ENCODE measurements around the gene STK16. TPM values are rescaled to one million over a fixed set of nuclear protein-coding genes. Genes with fewer than 3 reads are reported as not detected.
A peak's percentile ranks its signal among the peaks of the same experiment; 100 is the strongest.

The STK16 gene
- polyA plus RNA-seq (2013, experiment 1 of 2) = 19.8 TPM
- polyA plus RNA-seq (2013, experiment 2 of 2) = 20.4 TPM

- peak within 1 kb of the TSS; percentile 94 for H2BK5ac ChIP-seq (ENCODE audit: low read length)
- peak within 1 kb of the TSS; percentile 99 for H3K4me2 ChIP-seq (ENCODE audit: insufficient read depth, low read length, poor library complexity, severe bottlenecking)
- peak within 1 kb of the TSS; percentile 92 for H2AFZ ChIP-seq (ENCODE audit: low read length)
- peak within 1 kb of the TSS; percentile 98 for H3K18ac ChIP-seq (ENCODE audit: low read length)
- peaks cover 10 to 24% of the 10 kb centered on the region in 2 donors for H3K36me3 ChIP-seq (replicated peaks in 1 of 2; ENCODE audit: control insufficient read depth in 2 of 2, insufficient read depth in 2 of 2, low read length in 2 of 2)
- no peak within 1 kb of the TSS for H3K27ac ChIP-seq (replicated peaks; ENCODE audit: low read length)
- no peak within 1 kb of the TSS for H2BK15ac ChIP-seq (ENCODE audit: low read length)
- H3K4me3 ChIP-seq (ENCODE audit: low read length in 2 of 2) = peak within 1 kb of the TSS; percentile 86 to 89
- peak; percentile 94 for DNase-seq (ENCODE audit: low spot score)
- H2BK12ac ChIP-seq (ENCODE audit: low read length) = no peak within 1 kb of the TSS
- no peaks in the 10 kb centered on the region for H3K9me3 ChIP-seq (replicated peaks in 1 of 2; ENCODE audit: control insufficient read depth in 2 of 2, insufficient read depth in 1 of 2, low read depth in 1 of 2, low read length in 2 of 2)
- H3K79me1 ChIP-seq (ENCODE audit: low read depth, low read length) = no peaks in the 10 kb centered on the region
- H3K27me3 ChIP-seq (ENCODE audit: control insufficient read depth in 3 of 3, insufficient read depth in 3 of 3, low read depth in 1 of 3, low read length in 3 of 3) = no peaks in the 10 kb centered on the region
- peak within 1 kb of the TSS; percentile 88 for H2BK120ac ChIP-seq (ENCODE audit: low read depth, low read length)
- WGBS, 2 donors (ENCODE audit: extremely low coverage in 2 of 2, insufficient read length in 2 of 2, insufficient replicate concordance in 1 of 2) = no CpG with 5 or more reads among the region's 46 CpGs
- peak within 1 kb of the TSS; percentile 68 for H3K4ac ChIP-seq (ENCODE audit: low read length)
- peaks cover 6 to 10% of the 10 kb centered on the region in 2 donors for H3K4me1 ChIP-seq (ENCODE audit: control insufficient read depth in 2 of 2, insufficient read depth in 1 of 2, low read depth in 1 of 2, low read length in 2 of 2)
- H4K8ac ChIP-seq (ENCODE audit: low read depth, low read length) = peak within 1 kb of the TSS; percentile 45
- H3K14ac ChIP-seq (ENCODE audit: low read length) = peak within 1 kb of the TSS; percentile 95
- H3K23ac ChIP-seq (ENCODE audit: low read depth, low read length, poor library complexity) = peak within 1 kb of the TSS; percentile 96
- H4K91ac ChIP-seq (ENCODE audit: low read depth, low read length, poor library complexity) = no peak within 1 kb of the TSS
- peak within 1 kb of the TSS; percentile 98 for H3K9ac ChIP-seq (ENCODE audit: low read depth, low read length, poor library complexity)
- peak within 1 kb of the TSS; percentile 28 for H2AK5ac ChIP-seq (ENCODE audit: low read depth, low read length)
Observed at GRCh38 chr2:219245148-219245898, at the start of gene STK16, which contains the start of gene GLB1L. STK16 (plus strand) TSS chr2:219245479; CDS start chr2:219246000, 521 bp downstream. GLB1L (minus strand) TSS chr2:219245444; CDS start chr2:219243573, 1,871 bp downstream.

- Histone ChIP-seq H2BK5ac (ENCODE audit: low read length) (no peak overlapping the region), H4K8ac (ENCODE audit: low read depth, low read length) (no peak overlapping the region), H3K4me2 (ENCODE audit: insufficient read depth, low read length, poor library complexity, severe bottlenecking) (no peak overlapping the region), H2AFZ (ENCODE audit: low read length) (no peak overlapping the region), H3K27me3 (ENCODE audit: control insufficient read depth in 3 of 3, insufficient read depth in 3 of 3, low read depth in 1 of 3, low read length in 3 of 3) (peaks cover 0 to 2% (median 0%) of the 10 kb centered on the region in 3 experiments), H3K27ac (replicated peaks; ENCODE audit: low read length) (no peak overlapping the region), H3K4ac (ENCODE audit: low read length) (no peak overlapping the region), H3K9me3 (replicated peaks in 1 of 2; ENCODE audit: control insufficient read depth in 2 of 2, insufficient read depth in 1 of 2, low read depth in 1 of 2, low read length in 2 of 2) (no peaks in the 10 kb centered on the region), H4K91ac (ENCODE audit: low read depth, low read length, poor library complexity) (no peak overlapping the region), H3K14ac (ENCODE audit: low read length) (no peak overlapping the region), H3K4me1 (ENCODE audit: control insufficient read depth in 2 of 2, insufficient read depth in 1 of 2, low read depth in 1 of 2, low read length in 2 of 2) (peaks cover 0 to 2% of the 10 kb centered on the region in 2 donors), H2BK15ac (ENCODE audit: low read length) (no peak overlapping the region), H2BK12ac (ENCODE audit: low read length) (no peak overlapping the region), H3K79me1 (ENCODE audit: low read depth, low read length) (no peaks in the 10 kb centered on the region), H3K18ac (ENCODE audit: low read length) (no peak overlapping the region), H3K4me3 (ENCODE audit: low read length in 2 of 2) (no peak overlapping the region), H3K9ac (ENCODE audit: low read depth, low read length, poor library complexity) (no peak overlapping the region), H3K23ac (ENCODE audit: low read depth, low read length, poor library complexity) (no peak overlapping the region), H2BK120ac (ENCODE audit: low read depth, low read length) (no peak overlapping the region), H3K36me3 (replicated peaks in 1 of 2; ENCODE audit: control insufficient read depth in 2 of 2, insufficient read depth in 2 of 2, low read length in 2 of 2) (no peaks in the 10 kb centered on the region), H2AK5ac (ENCODE audit: low read depth, low read length) (no peak overlapping the region)
- DNase-seq (ENCODE audit: low spot score) = no peak
- no CpG with 5 or more reads among the region's 1 CpG for WGBS, 2 donors (ENCODE audit: extremely low coverage in 2 of 2, insufficient read length in 2 of 2, insufficient replicate concordance in 1 of 2)
Observed at GRCh38 chr2:219197388-219197787, 47.9 kb upstream of the STK16 start.

GRCh38 chr2:219198974-219199373 lies 46.3 kb upstream of the STK16 start:
- Histone ChIP-seq H3K36me3 (replicated peaks in 1 of 2; ENCODE audit: control insufficient read depth in 2 of 2, insufficient read depth in 2 of 2, low read length in 2 of 2) (no peaks in the 10 kb centered on the region), H3K9ac (ENCODE audit: low read depth, low read length, poor library complexity) (no peak overlapping the region), H2BK120ac (ENCODE audit: low read depth, low read length) (no peak overlapping the region), H2BK15ac (ENCODE audit: low read length) (no peak overlapping the region), H2AFZ (ENCODE audit: low read length) (peak overlapping the region; percentile 47), H3K18ac (ENCODE audit: low read length) (no peak overlapping the region), H3K27ac (replicated peaks; ENCODE audit: low read length) (no peak overlapping the region), H3K23ac (ENCODE audit: low read depth, low read length, poor library complexity) (no peak overlapping the region), H4K8ac (ENCODE audit: low read depth, low read length) (no peak overlapping the region), H3K4me1 (ENCODE audit: control insufficient read depth in 2 of 2, insufficient read depth in 1 of 2, low read depth in 1 of 2, low read length in 2 of 2) (peaks cover 0 to 2% of the 10 kb centered on the region in 2 donors), H3K14ac (ENCODE audit: low read length) (no peak overlapping the region), H2AK5ac (ENCODE audit: low read depth, low read length) (no peak overlapping the region), H2BK5ac (ENCODE audit: low read length) (no peak overlapping the region), H2BK12ac (ENCODE audit: low read length) (no peak overlapping the region), H3K4me2 (ENCODE audit: insufficient read depth, low read length, poor library complexity, severe bottlenecking) (no peak overlapping the region), H3K4me3 (ENCODE audit: low read length in 2 of 2) (no peak overlapping the region), H3K9me3 (replicated peaks in 1 of 2; ENCODE audit: control insufficient read depth in 2 of 2, insufficient read depth in 1 of 2, low read depth in 1 of 2, low read length in 2 of 2) (no peaks in the 10 kb centered on the region), H4K91ac (ENCODE audit: low read depth, low read length, poor library complexity) (no peak overlapping the region), H3K27me3 (ENCODE audit: control insufficient read depth in 3 of 3, insufficient read depth in 3 of 3, low read depth in 1 of 3, low read length in 3 of 3) (peaks cover 0 to 2% (median 0%) of the 10 kb centered on the region in 3 experiments), H3K79me1 (ENCODE audit: low read depth, low read length) (no peaks in the 10 kb centered on the region), H3K4ac (ENCODE audit: low read length) (no peak overlapping the region)
- no peak for DNase-seq (ENCODE audit: low spot score)
- WGBS, 2 donors (ENCODE audit: extremely low coverage in 2 of 2, insufficient read length in 2 of 2, insufficient replicate concordance in 1 of 2) = no CpG with 5 or more reads among the region's 5 CpGs

DNA sequence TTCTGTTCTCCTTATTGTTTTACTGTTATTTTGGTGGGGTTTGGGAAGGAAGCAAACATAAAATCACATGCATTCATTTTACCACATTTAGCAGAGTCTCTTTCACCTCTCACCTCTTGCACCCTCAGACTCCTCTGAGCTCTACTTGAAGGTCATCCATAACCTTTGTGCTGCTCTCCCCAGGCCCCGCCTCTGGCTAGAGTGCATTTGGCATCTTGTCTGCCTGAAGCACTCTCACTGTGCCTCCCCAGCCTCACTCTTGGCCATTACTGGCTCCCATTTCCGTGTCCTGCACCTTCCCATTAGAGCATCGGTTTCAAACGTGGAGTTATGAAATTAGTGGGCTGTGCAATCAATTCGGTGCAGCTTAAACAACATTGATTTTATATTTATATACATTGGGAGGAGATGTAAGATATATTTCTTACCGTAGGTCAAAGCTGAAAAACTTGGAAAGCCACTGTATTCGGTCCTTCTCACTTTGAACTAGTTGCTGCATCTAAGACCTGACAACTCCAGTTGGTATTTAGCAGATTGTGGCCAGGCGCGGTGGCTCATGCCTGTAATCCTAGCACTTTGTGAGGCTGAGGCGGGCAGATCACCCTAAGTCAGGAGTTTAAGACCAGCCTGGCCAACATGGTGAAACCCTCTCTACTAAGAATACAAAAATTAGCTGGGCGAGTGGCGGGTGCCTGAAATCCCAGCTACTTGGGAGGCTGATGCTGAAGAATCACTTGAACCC lies 45.6 kb upstream of the STK16 start:
- Histone ChIP-seq H3K4me3 (ENCODE audit: low read length in 2 of 2) (no peak overlapping the region), H4K8ac (ENCODE audit: low read depth, low read length) (no peak overlapping the region), H2BK15ac (ENCODE audit: low read length) (no peak overlapping the region), H3K4me1 (ENCODE audit: control insufficient read depth in 2 of 2, insufficient read depth in 1 of 2, low read depth in 1 of 2, low read length in 2 of 2) (peaks cover 0 to 2% of the 10 kb centered on the region in 2 donors), H2BK120ac (ENCODE audit: low read depth, low read length) (no peak overlapping the region), H2BK5ac (ENCODE audit: low read length) (no peak overlapping the region), H4K91ac (ENCODE audit: low read depth, low read length, poor library complexity) (no peak overlapping the region), H3K27me3 (ENCODE audit: control insufficient read depth in 3 of 3, insufficient read depth in 3 of 3, low read depth in 1 of 3, low read length in 3 of 3) (peaks cover 0 to 2% (median 0%) of the 10 kb centered on the region in 3 experiments), H2BK12ac (ENCODE audit: low read length) (no peak overlapping the region), H3K4ac (ENCODE audit: low read length) (no peak overlapping the region), H3K27ac (replicated peaks; ENCODE audit: low read length) (no peak overlapping the region), H3K23ac (ENCODE audit: low read depth, low read length, poor library complexity) (no peak overlapping the region), H3K9ac (ENCODE audit: low read depth, low read length, poor library complexity) (no peak overlapping the region), H3K18ac (ENCODE audit: low read length) (no peak overlapping the region), H3K4me2 (ENCODE audit: insufficient read depth, low read length, poor library complexity, severe bottlenecking) (no peak overlapping the region), H2AFZ (ENCODE audit: low read length) (peak overlapping the region; percentile 47), H3K9me3 (replicated peaks in 1 of 2; ENCODE audit: control insufficient read depth in 2 of 2, insufficient read depth in 1 of 2, low read depth in 1 of 2, low read length in 2 of 2) (no peaks in the 10 kb centered on the region), H2AK5ac (ENCODE audit: low read depth, low read length) (no peak overlapping the region), H3K14ac (ENCODE audit: low read length) (no peak overlapping the region), H3K79me1 (ENCODE audit: low read depth, low read length) (no peaks in the 10 kb centered on the region), H3K36me3 (replicated peaks in 1 of 2; ENCODE audit: control insufficient read depth in 2 of 2, insufficient read depth in 2 of 2, low read length in 2 of 2) (no peaks in the 10 kb centered on the region)
- DNase-seq (ENCODE audit: low spot score) = no peak
- WGBS, 2 donors (ENCODE audit: extremely low coverage in 2 of 2, insufficient read length in 2 of 2, insufficient replicate concordance in 1 of 2) = no CpG with 5 or more reads among the region's 12 CpGs

Data from neuronal stem cell (in vitro differentiated cells).